Activated CD4-positive, alpha-beta T cell treated with anti-CD3 and anti-CD28 coated beads, Interleukin-2, amount 10 ng/mL, durations not matched to agents 7 days and 5 days (primary cell): ENCODE data around the gene SERPINI2. TPM values are rescaled to one million over a fixed set of nuclear protein-coding genes. Genes with fewer than 3 reads are reported as not detected.
"Not testable (repeated sequence)": the region's sequence is repeated elsewhere in the genome, so short reads cannot be mapped to it uniquely, and the experiment has no call there.

Source experiments
- CTCF ChIA-PET: fragments of 350-600 bp; sonication (Branson Sonifier 250); formaldehyde crosslinking; loops from one replicate; lab custom pipeline; 2021; ENCODE audit warnings: antibody characterized with exemption; lab: Charles Lee
- POLR2A ChIA-PET: fragments of 350-600 bp; sonication (Branson Sonifier 250); formaldehyde crosslinking; loops from one replicate; lab custom pipeline; 2021; ENCODE audit warnings: antibody characterized with exemption; lab: Charles Lee
- DNase-seq: peaks from one replicate; pipeline ENCODE4 v3.0.0-alpha.2; 2020
- H3K27ac Mint-ChIP-seq: one replicate; pipeline ENCODE4 v1.8.0; 2021; ENCODE audit warnings: mild to moderate bottlenecking, moderate library complexity, mixed read lengths
- H3K27me3 Mint-ChIP-seq: one replicate; pipeline ENCODE4 v1.8.0; 2021; ENCODE audit warnings: mixed read lengths
- H3K36me3 Mint-ChIP-seq: one replicate; pipeline ENCODE4 v1.8.0; 2021; ENCODE audit warnings: low read depth, mixed read lengths
- H3K4me1 Mint-ChIP-seq: one replicate; pipeline ENCODE4 v1.8.0; 2021; ENCODE audit warnings: mixed read lengths
- H3K4me3 Mint-ChIP-seq: one replicate; pipeline ENCODE4 v1.8.0; 2021; ENCODE audit warnings: mild to moderate bottlenecking, moderate library complexity, mixed read lengths
- H3K9me3 Mint-ChIP-seq: one replicate; pipeline ENCODE4 v1.8.0; 2021; ENCODE audit warnings: mixed read lengths
- total RNA-seq, 2 experiments: library from RNA; stranded (reverse); gene quantifications; one replicate each; pipeline ENCODE4 v1.2.3, GENCODE V29; 2021

The SERPINI2 gene
- total RNA-seq, 2 experiments from 2014 or later = not detected

GRCh38 chr3:167426962-167427361, 46.9 kb downstream of the SERPINI2 start:
- H3K9me3 Mint-ChIP-seq, POLR2A ChIA-PET, H3K36me3 Mint-ChIP-seq, H3K27me3 Mint-ChIP-seq, H3K4me1 Mint-ChIP-seq, H3K27ac Mint-ChIP-seq, DNase-seq, H3K4me3 Mint-ChIP-seq: not testable (repeated sequence)
- CTCF ChIA-PET = interaction anchor here (1.8 kb wide), 1 partner anchor 18 kb away, joined by 3 read pairs; no protein-coding TSS in a partner anchor

DNA sequence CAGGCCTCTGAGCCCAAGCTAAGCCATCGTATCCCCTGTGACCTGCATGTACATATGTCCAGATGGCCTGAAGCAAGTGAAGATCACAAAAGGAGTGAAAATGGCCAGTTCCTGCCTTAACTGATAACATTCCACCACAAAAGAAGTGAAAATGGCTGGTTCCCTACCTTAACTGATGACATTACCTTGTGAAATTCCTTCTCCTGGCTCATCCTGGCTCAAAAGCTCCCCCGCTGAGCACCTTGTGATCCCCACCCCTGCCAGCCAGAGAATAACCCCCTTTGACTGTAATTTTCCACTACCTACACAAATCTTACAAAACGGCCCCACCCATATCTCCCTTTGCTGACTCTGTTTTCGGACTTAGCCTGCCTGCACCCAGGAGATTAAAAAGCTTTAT, 51.4 kb downstream of the SERPINI2 start:
- H3K4me1 Mint-ChIP-seq, POLR2A ChIA-PET, H3K4me3 Mint-ChIP-seq, H3K27me3 Mint-ChIP-seq, DNase-seq, H3K9me3 Mint-ChIP-seq, H3K27ac Mint-ChIP-seq, CTCF ChIA-PET, H3K36me3 Mint-ChIP-seq: not testable (repeated sequence)

- H3K4me3 Mint-ChIP-seq = no peak overlapping the region
- H3K36me3 Mint-ChIP-seq = no peaks in the 10 kb centered on the region
- H3K4me1 Mint-ChIP-seq = no peaks in the 10 kb centered on the region
- no peaks in the 10 kb centered on the region for H3K27me3 Mint-ChIP-seq
- POLR2A ChIA-PET = no interaction called here
- CTCF ChIA-PET = interaction anchor here (1.8 kb wide), 1 partner anchor 16 kb away, joined by 3 read pairs; no protein-coding TSS in a partner anchor
- DNase-seq = no peak
- no peak overlapping the region for H3K27ac Mint-ChIP-seq
- H3K9me3 Mint-ChIP-seq = no peaks in the 10 kb centered on the region
These were observed 64.2 kb downstream of the SERPINI2 start for GRCh38 chr3:167409611-167410010.

GRCh38 chr3:167406876-167407492, 66.9 kb downstream of the SERPINI2 start:
- no peak for DNase-seq
- Mint-ChIP-seq H3K4me3 (no peak overlapping the region), H3K9me3 (no peaks in the 10 kb centered on the region), H3K27me3 (no peaks in the 10 kb centered on the region), H3K36me3 (no peaks in the 10 kb centered on the region), H3K4me1 (no peaks in the 10 kb centered on the region), H3K27ac (no peak overlapping the region)
- ChIA-PET CTCF (no interaction called here), POLR2A (no interaction called here)

- no peak for DNase-seq
- H3K9me3 Mint-ChIP-seq = no peaks in the 10 kb centered on the region
- no peaks in the 10 kb centered on the region for H3K36me3 Mint-ChIP-seq
- POLR2A ChIA-PET = no interaction called here
- H3K27me3 Mint-ChIP-seq = no peaks in the 10 kb centered on the region
- H3K4me1 Mint-ChIP-seq = no peaks in the 10 kb centered on the region
- H3K4me3 Mint-ChIP-seq = no peak overlapping the region
- CTCF ChIA-PET = no interaction called here
- no peak overlapping the region for H3K27ac Mint-ChIP-seq
These were observed 76.0 kb downstream of the SERPINI2 start for GRCh38 chr3:167397826-167398225.

GRCh38 chr3:167396075-167396474, 77.8 kb downstream of the SERPINI2 start:
- no peaks in the 10 kb centered on the region for H3K27me3 Mint-ChIP-seq
- no peak for DNase-seq
- ChIA-PET POLR2A (no interaction called here), CTCF (interaction anchor here (0.7 to 1.2 kb wide), 2 partner anchors 8 to 15 kb away, joined by 3 to 4 read pairs; no protein-coding TSS in a partner anchor)
- H3K9me3 Mint-ChIP-seq = no peaks in the 10 kb centered on the region
- no peaks in the 10 kb centered on the region for H3K36me3 Mint-ChIP-seq
- no peak overlapping the region for H3K27ac Mint-ChIP-seq
- H3K4me3 Mint-ChIP-seq = no peak overlapping the region
- no peaks in the 10 kb centered on the region for H3K4me1 Mint-ChIP-seq

DNA sequence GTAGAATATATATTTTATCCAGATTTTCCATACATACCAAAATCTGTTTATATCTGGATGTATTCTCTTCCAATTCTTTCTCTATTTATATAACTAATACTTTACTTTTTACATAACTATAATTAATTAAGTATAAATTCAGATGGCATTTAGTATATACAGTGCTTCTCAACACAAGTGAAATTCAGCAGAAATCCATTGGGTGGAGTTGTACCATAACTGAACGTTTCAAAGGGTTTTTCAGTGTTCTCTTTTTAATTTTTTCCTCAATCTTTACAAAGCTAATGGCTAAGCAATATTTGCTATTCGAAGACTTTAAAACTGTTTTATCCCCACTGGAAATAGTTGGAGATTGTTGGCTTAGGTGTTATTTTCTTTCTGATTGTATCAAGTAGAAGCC, 79.8 kb downstream of the SERPINI2 start:
- POLR2A ChIA-PET = no interaction called here
- no peak overlapping the region for H3K4me3 Mint-ChIP-seq
- no peaks in the 10 kb centered on the region for H3K9me3 Mint-ChIP-seq
- no peaks in the 10 kb centered on the region for H3K4me1 Mint-ChIP-seq
- DNase-seq = no peak
- H3K27ac Mint-ChIP-seq = no peak overlapping the region
- CTCF ChIA-PET = no interaction called here
- H3K36me3 Mint-ChIP-seq = no peaks in the 10 kb centered on the region
- no peaks in the 10 kb centered on the region for H3K27me3 Mint-ChIP-seq

Other genes starting within 250 kb of the SERPINI2 start
- not detected for gene ZBBX, start 93.7 kb downstream of the SERPINI2 start, total RNA-seq
- gene WDR49, start 179.9 kb upstream of the SERPINI2 start, total RNA-seq = under 1 TPM; 0.40 to 0.47 TPM